ENCODE measurements around the gene PDIA2. TPM values are rescaled to one million over a fixed set of nuclear protein-coding genes. Genes with fewer than 3 reads are reported as not detected.
"Not testable (repeated sequence)": the region's sequence is repeated elsewhere in the genome, so short reads cannot be mapped to it uniquely, and the experiment has no call there.

The PDIA2 gene
- total and polyA plus RNA-seq, 11 donors: 0.17 to 9.3 (median 3.1) TPM

- DNase-seq: no peak
- H3K27ac ChIP-seq: no peak overlapping the region
- 88 to 98% (median 97%) methylated on average over 25 of the region's 25 CpGs for WGBS, 4 donors
- peak overlapping the region in 1 of 12 donors; percentile 5 for H3K4me3 ChIP-seq
- peaks cover 0 to 79% (median 53%) of the 10 kb centered on the region in 9 donors for H3K36me3 ChIP-seq
- H3K4me1 ChIP-seq: peaks cover 0 to 24% (median 4%) of the 10 kb centered on the region in 12 donors
- H3K9me3 ChIP-seq: no peaks in the 10 kb centered on the region
- no peak for TF ChIP-seq POLR2A (IDR thresholded peaks at IDR 0.05)
- no peak for TF ChIP-seq CTCF (IDR thresholded peaks at IDR 0.05)
- no peak for ATAC-seq
- intact Hi-C loops (cut with DNase I): no loop called here
- H3K27me3 ChIP-seq: no peaks in the 10 kb centered on the region
These were observed 28.5 kb upstream of the PDIA2 start for GRCh38 chr16:254461-254860.

GRCh38 chr16:255183-255582, 27.8 kb upstream of the PDIA2 start:
- no peak for TF ChIP-seq POLR2A (IDR thresholded peaks at IDR 0.05)
- no peak for TF ChIP-seq CTCF (IDR thresholded peaks at IDR 0.05)
- H3K27ac ChIP-seq: no peak overlapping the region
- DNase-seq: no peak
- H3K4me1 ChIP-seq: peaks cover 0 to 24% (median 4%) of the 10 kb centered on the region in 12 donors
- H3K27me3 ChIP-seq: no peaks in the 10 kb centered on the region
- intact Hi-C loops (cut with DNase I): no loop called here
- no peaks in the 10 kb centered on the region for H3K9me3 ChIP-seq
- ATAC-seq: no peak
- no peak overlapping the region for H3K4me3 ChIP-seq
- H3K36me3 ChIP-seq: peaks cover 0 to 79% (median 54%) of the 10 kb centered on the region in 9 donors
- 95 to 96% (median 96%) methylated on average over 6 of the region's 6 CpGs for WGBS, 4 donors

- H3K4me3 ChIP-seq; intact Hi-C loops (cut with DNase I); H3K9me3 ChIP-seq; H3K27me3 ChIP-seq; DNase-seq; ATAC-seq; H3K27ac ChIP-seq: not testable (repeated sequence)
- H3K4me1 ChIP-seq: peaks cover 0 to 10% (median under 1%) of the 10 kb centered on the region in 12 donors
- WGBS, 4 donors: 89 to 94% (median 92%) methylated on average over 10 to 13 of the region's 13 CpGs
- peaks cover 0 to 89% (median 72%) of the 10 kb centered on the region in 9 donors for H3K36me3 ChIP-seq
These were observed 24.9 kb upstream of the PDIA2 start for GRCh38 chr16:258091-258490.

GRCh38 chr16:259226-259625, 23.7 kb upstream of the PDIA2 start:
- WGBS, 4 donors: 79 to 91% (median 87%) methylated on average over 10 of the region's 10 CpGs
- no peaks in the 10 kb centered on the region for H3K4me1 ChIP-seq
- intact Hi-C loops (cut with DNase I): no loop called here
- H3K9me3 ChIP-seq: no peaks in the 10 kb centered on the region
- ATAC-seq (no peak), DNase-seq (no peak)
- H3K4me3 ChIP-seq: no peak overlapping the region
- no peak overlapping the region for H3K27ac ChIP-seq
- TF ChIP-seq CTCF (IDR thresholded peaks at IDR 0.05) (no peak), POLR2A (IDR thresholded peaks at IDR 0.05) (no peak)
- no peaks in the 10 kb centered on the region for H3K27me3 ChIP-seq
- peaks cover 0 to 93% (median 78%) of the 10 kb centered on the region in 9 donors for H3K36me3 ChIP-seq

- ATAC-seq: no peak
These were observed 23.1 kb upstream of the PDIA2 start for GRCh38 chr16:259814-260253.

More at GRCh38 chr16:259814-260253, 23.1 kb upstream of the PDIA2 start:
- H3K27ac ChIP-seq: no peak overlapping the region
- H3K9me3 ChIP-seq: no peaks in the 10 kb centered on the region
- H3K27me3 ChIP-seq: no peaks in the 10 kb centered on the region
- intact Hi-C loops (cut with DNase I): no loop called here
- DNase-seq: no peak
- H3K4me3 ChIP-seq: no peak overlapping the region
- TF ChIP-seq POLR2A (IDR thresholded peaks at IDR 0.05) (no peak), CTCF (IDR thresholded peaks at IDR 0.05) (no peak)
- no peaks in the 10 kb centered on the region for H3K4me1 ChIP-seq
- peaks cover 0 to 92% (median 78%) of the 10 kb centered on the region in 9 donors for H3K36me3 ChIP-seq
- WGBS, 4 donors: 87 to 95% (median 95%) methylated on average over 8 to 13 of the region's 13 CpGs

Measured in heart left ventricle (tissue), 16 donors.